ENCODE measurements around the gene CYP2W1. TPM values are rescaled to one million over a fixed set of nuclear protein-coding genes. Genes with fewer than 3 reads are reported as not detected.

Gene CYP2W1
- total RNA-seq, 1 experiment from 2014 or later: not detected

GRCh38 chr7:963236-964078 is 19.5 kb upstream of the CYP2W1 start:
- no TSS peak for BruUV-seq (replicated peaks)
- H3K36me3 Mint-ChIP-seq (ENCODE audit: insufficient read depth, unreplicated experiment): peaks cover 39% of the 10 kb centered on the region
- H3K27me3 Mint-ChIP-seq (ENCODE audit: insufficient read depth, unreplicated experiment): no peaks in the 10 kb centered on the region
- TF ChIP-seq, protein P1, sequence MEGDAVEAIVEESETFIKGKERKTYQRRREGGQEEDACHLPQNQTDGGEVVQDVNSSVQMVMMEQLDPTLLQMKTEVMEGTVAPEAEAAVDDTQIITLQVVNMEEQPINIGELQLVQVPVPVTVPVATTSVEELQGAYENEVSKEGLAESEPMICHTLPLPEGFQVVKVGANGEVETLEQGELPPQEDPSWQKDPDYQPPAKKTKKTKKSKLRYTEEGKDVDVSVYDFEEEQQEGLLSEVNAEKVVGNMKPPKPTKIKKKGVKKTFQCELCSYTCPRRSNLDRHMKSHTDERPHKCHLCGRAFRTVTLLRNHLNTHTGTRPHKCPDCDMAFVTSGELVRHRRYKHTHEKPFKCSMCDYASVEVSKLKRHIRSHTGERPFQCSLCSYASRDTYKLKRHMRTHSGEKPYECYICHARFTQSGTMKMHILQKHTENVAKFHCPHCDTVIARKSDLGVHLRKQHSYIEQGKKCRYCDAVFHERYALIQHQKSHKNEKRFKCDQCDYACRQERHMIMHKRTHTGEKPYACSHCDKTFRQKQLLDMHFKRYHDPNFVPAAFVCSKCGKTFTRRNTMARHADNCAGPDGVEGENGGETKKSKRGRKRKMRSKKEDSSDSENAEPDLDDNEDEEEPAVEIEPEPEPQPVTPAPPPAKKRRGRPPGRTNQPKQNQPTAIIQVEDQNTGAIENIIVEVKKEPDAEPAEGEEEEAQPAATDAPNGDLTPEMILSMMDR (IDR thresholded peaks at IDR 0.05; ENCODE audit: unreplicated experiment): no peak
- CTCF ChIA-PET: no interaction called here
- H3K27ac Mint-ChIP-seq (ENCODE audit: low read depth, unreplicated experiment): no peak overlapping the region
- H3K4me1 Mint-ChIP-seq (ENCODE audit: insufficient read depth, unreplicated experiment): no peaks in the 10 kb centered on the region
- H3K4me3 Mint-ChIP-seq (ENCODE audit: unreplicated experiment): no peak overlapping the region
- POLR2A ChIA-PET: interaction anchor here (1.4 kb wide), 1 partner anchor 18 kb away, joined by 8 read pairs; no protein-coding TSS in a partner anchor
- H3K9me3 Mint-ChIP-seq (ENCODE audit: unreplicated experiment): no peaks in the 10 kb centered on the region
- intact Hi-C loops (cut with micrococcal nuclease): no loop called here
- no peak for DNase-seq (ENCODE audit: unreplicated experiment)

- DNase-seq (ENCODE audit: unreplicated experiment): peak; percentile 32
- TF ChIP-seq, protein P1 (IDR thresholded peaks at IDR 0.05; ENCODE audit: unreplicated experiment): no peak
- intact Hi-C loops (cut with micrococcal nuclease): no loop called here
- ChIA-PET POLR2A (interaction anchor here (1.1 to 1.4 kb wide), 2 partner anchors 10 to 19 kb away, joined by 6 to 8 read pairs; no protein-coding TSS in a partner anchor), CTCF (no interaction called here)
- Mint-ChIP-seq H3K9me3 (ENCODE audit: unreplicated experiment) (no peaks in the 10 kb centered on the region), H3K36me3 (ENCODE audit: insufficient read depth, unreplicated experiment) (peaks cover 50% of the 10 kb centered on the region), H3K4me1 (ENCODE audit: insufficient read depth, unreplicated experiment) (no peaks in the 10 kb centered on the region), H3K4me3 (ENCODE audit: unreplicated experiment) (no peak overlapping the region), H3K27me3 (ENCODE audit: insufficient read depth, unreplicated experiment) (no peaks in the 10 kb centered on the region), H3K27ac (ENCODE audit: low read depth, unreplicated experiment) (no peak overlapping the region)
- BruUV-seq (replicated peaks): no TSS peak
These were observed 18.4 kb upstream of the CYP2W1 start for GRCh38 chr7:964401-965231.

- Mint-ChIP-seq H3K4me3 (ENCODE audit: unreplicated experiment) (no peak overlapping the region), H3K9me3 (ENCODE audit: unreplicated experiment) (no peaks in the 10 kb centered on the region), H3K27me3 (ENCODE audit: insufficient read depth, unreplicated experiment) (no peaks in the 10 kb centered on the region), H3K36me3 (ENCODE audit: insufficient read depth, unreplicated experiment) (peaks cover 63% of the 10 kb centered on the region), H3K4me1 (ENCODE audit: insufficient read depth, unreplicated experiment) (no peaks in the 10 kb centered on the region), H3K27ac (ENCODE audit: low read depth, unreplicated experiment) (no peak overlapping the region)
- BruUV-seq (replicated peaks): no TSS peak
- intact Hi-C loops (cut with micrococcal nuclease): no loop called here
- ChIA-PET POLR2A (interaction anchor here (0.7 to 1.7 kb wide), 3 partner anchors 8 to 21 kb away, joined by 3 read pairs; no protein-coding TSS in a partner anchor), CTCF (interaction anchor here (1.2 kb wide), 1 partner anchor 27 kb away, joined by 3 read pairs; no protein-coding TSS in a partner anchor)
- no peak for DNase-seq (ENCODE audit: unreplicated experiment)
- TF ChIP-seq, protein P1 (IDR thresholded peaks at IDR 0.05; ENCODE audit: unreplicated experiment): no peak
These were observed 16.5 kb upstream of the CYP2W1 start for GRCh38 chr7:966291-967069.
